Panc1 (cell line): ENCODE data around the gene FKBP5. TPM values are rescaled to one million over a fixed set of nuclear protein-coding genes. Genes with fewer than 3 reads are reported as not detected.

ENCODE experiments used
- ATAC-seq: fragments of 200-7000 bp; cut with Tn5 transposase; 2 replicates; pipeline ENCODE4 v1.9.1; 2020; ENCODE audit warnings: mild to moderate bottlenecking, moderate library complexity
- BruUV-seq: library from RNA; stranded (reverse); fragments of 400-500 nt; replicated peaks from 2 replicates; lab custom pipeline; 2021; lab: Mats Ljungman, UMichigan
- CTCF ChIA-PET: fragments of 300-600 bp; sonication (Branson Sonifier 250); formaldehyde crosslinking; loops from one replicate; lab custom pipeline; 2022; ENCODE audit warnings: antibody characterized with exemption; lab: Charles Lee
- POLR2A ChIA-PET: fragments of 300-600 bp; sonication (Branson Sonifier 250); formaldehyde crosslinking; loops from one replicate; lab custom pipeline; 2022; ENCODE audit warnings: antibody characterized with exemption; lab: Charles Lee
- DNase-seq: peaks from one replicate; pipeline ENCODE4 v3.0.0-alpha.2; 2010; ENCODE audit warnings: low read depth, low spot score
- H3K27ac ChIP-seq: 2 replicates; pipeline ENCODE4 v1.5.1; 2011; ENCODE audit warnings: mild to moderate bottlenecking, low read length, inconsistent platforms
- H3K27me3 ChIP-seq: fragments of 200-500 bp; sonication (Bioruptor generic); 2 replicates; pipeline ENCODE4 v1.6.0; 2014; ENCODE audit warnings: low read length, inconsistent platforms; ENCODE audit not compliant: control insufficient read depth, insufficient read depth
- H3K36me3 ChIP-seq: fragments of 200-500 bp; sonication (Bioruptor generic); 2 replicates; pipeline ENCODE4 v1.5.1; 2014; ENCODE audit warnings: inconsistent platforms, mild to moderate bottlenecking, low read length, moderate library complexity; ENCODE audit not compliant: control insufficient read depth, insufficient read depth
- H3K4me1 ChIP-seq: 2 replicates; pipeline ENCODE4 v1.5.1; 2011; ENCODE audit warnings: inconsistent platforms, mild to moderate bottlenecking, low read length, moderate library complexity; ENCODE audit not compliant: control insufficient read depth, insufficient read depth
- H3K4me3 ChIP-seq, 2 experiments: 2 replicates each; pipeline ENCODE4 v1.5.1; 2011 to 2012; ENCODE audit warnings: low read depth in 2 of 2, low read length in 2 of 2, mild to moderate bottlenecking in 2 of 2, inconsistent platforms in 1 of 2, moderate library complexity in 1 of 2
- H3K9me3 ChIP-seq: fragments of 200-500 bp; sonication (Bioruptor generic); 2 replicates; pipeline ENCODE4 v1.5.1; 2014; ENCODE audit warnings: low read depth, mild to moderate bottlenecking, inconsistent platforms, low read length, moderate library complexity; ENCODE audit not compliant: control insufficient read depth, insufficient read depth
- CTCF ChIP-seq: fragments of 450-650 bp; IDR thresholded peaks from 2 replicates; pipeline ENCODE4 v1.5.1; 2017; ENCODE audit warnings: mild to moderate bottlenecking
- POLR2AphosphoS5 ChIP-seq: IDR thresholded peaks from 2 replicates; pipeline ENCODE4 v1.6.1; 2012; ENCODE audit warnings: mild to moderate bottlenecking, low read depth, low read length, moderate library complexity
- SIN3A ChIP-seq: IDR thresholded peaks from 2 replicates; pipeline ENCODE4 v1.6.1; 2012; ENCODE audit warnings: low read depth, mild to moderate bottlenecking, low read length, moderate library complexity, borderline replicate concordance; ENCODE audit not compliant: insufficient read depth
- TCF7L2 ChIP-seq: IDR thresholded peaks from 2 replicates; pipeline ENCODE4 v1.6.1; 2011; ENCODE audit warnings: mild to moderate bottlenecking, low read depth, low read length, inconsistent platforms
- in situ Hi-C: cut with HindIII; loops from 2 replicates; pipeline ENCODE4 v1.10.0; 2016; ENCODE audit warnings: low sequenced_read_pairs, low pct_unique_long_range_greater_than_20kb
- intact Hi-C: fragments of 100-400 bp; cut with micrococcal nuclease; formaldehyde crosslinking; loops from one replicate; pipeline ENCODE4 v1.10.0; 2022; ENCODE audit not compliant: unreplicated experiment
- total RNA-seq: library from RNA; stranded (reverse); gene quantifications from one replicate; pipeline ENCODE4 v1.2.1, GENCODE V29; 2021; ENCODE audit not compliant: unreplicated experiment
- TF ChIP-seq, protein P1 (sequence below), 2 experiments: IDR thresholded peaks; 2 replicates each; pipeline ENCODE4 v1.6.1; 2011 to 2012; ENCODE audit warnings: low read depth in 2 of 2, control low read depth in 1 of 2, low read length in 1 of 2, mild to moderate bottlenecking in 1 of 2, moderate library complexity in 1 of 2; ENCODE audit not compliant: insufficient read depth in 1 of 2

The FKBP5 gene
- total RNA-seq, 1 experiment from 2014 or later = 25.2 TPM

- CTCF ChIA-PET = no interaction called here
- no peaks in the 10 kb centered on the region for H3K4me1 ChIP-seq
- POLR2A ChIA-PET = no interaction called here
- 0 out of 2 replicates have a peak, but pooled peaks cover 3% of the 10 kb centered on the region for H3K36me3 ChIP-seq
- no TSS peak for BruUV-seq
- no peaks in the 10 kb centered on the region for H3K9me3 ChIP-seq
- no peak for TF ChIP-seq SIN3A
- TF ChIP-seq TCF7L2 = no peak
- no peak for TF ChIP-seq CTCF
- TF ChIP-seq, protein P1, sequence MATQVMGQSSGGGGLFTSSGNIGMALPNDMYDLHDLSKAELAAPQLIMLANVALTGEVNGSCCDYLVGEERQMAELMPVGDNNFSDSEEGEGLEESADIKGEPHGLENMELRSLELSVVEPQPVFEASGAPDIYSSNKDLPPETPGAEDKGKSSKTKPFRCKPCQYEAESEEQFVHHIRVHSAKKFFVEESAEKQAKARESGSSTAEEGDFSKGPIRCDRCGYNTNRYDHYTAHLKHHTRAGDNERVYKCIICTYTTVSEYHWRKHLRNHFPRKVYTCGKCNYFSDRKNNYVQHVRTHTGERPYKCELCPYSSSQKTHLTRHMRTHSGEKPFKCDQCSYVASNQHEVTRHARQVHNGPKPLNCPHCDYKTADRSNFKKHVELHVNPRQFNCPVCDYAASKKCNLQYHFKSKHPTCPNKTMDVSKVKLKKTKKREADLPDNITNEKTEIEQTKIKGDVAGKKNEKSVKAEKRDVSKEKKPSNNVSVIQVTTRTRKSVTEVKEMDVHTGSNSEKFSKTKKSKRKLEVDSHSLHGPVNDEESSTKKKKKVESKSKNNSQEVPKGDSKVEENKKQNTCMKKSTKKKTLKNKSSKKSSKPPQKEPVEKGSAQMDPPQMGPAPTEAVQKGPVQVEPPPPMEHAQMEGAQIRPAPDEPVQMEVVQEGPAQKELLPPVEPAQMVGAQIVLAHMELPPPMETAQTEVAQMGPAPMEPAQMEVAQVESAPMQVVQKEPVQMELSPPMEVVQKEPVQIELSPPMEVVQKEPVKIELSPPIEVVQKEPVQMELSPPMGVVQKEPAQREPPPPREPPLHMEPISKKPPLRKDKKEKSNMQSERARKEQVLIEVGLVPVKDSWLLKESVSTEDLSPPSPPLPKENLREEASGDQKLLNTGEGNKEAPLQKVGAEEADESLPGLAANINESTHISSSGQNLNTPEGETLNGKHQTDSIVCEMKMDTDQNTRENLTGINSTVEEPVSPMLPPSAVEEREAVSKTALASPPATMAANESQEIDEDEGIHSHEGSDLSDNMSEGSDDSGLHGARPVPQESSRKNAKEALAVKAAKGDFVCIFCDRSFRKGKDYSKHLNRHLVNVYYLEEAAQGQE (IDR thresholded peaks at IDR 0.05; ENCODE audit: insufficient read depth in 1 of 2, low read depth in 2 of 2, low read length in 1 of 2) = no peak
- TF ChIP-seq POLR2AphosphoS5 = no peak
- H3K27me3 ChIP-seq = no peaks in the 10 kb centered on the region
- in situ Hi-C loops = no loop called here
- H3K4me3 ChIP-seq = no peak overlapping the region
- ATAC-seq = no peak
- intact Hi-C loops = no loop called here
- no peak overlapping the region for H3K27ac ChIP-seq
- no peak for DNase-seq
Measured at GRCh38 chr6:35635601-35636597, 52.8 kb downstream of the FKBP5 start.

- DNase-seq (no peak), ATAC-seq (no peak)
- no peaks in the 10 kb centered on the region for H3K9me3 ChIP-seq
- TF ChIP-seq, protein P1 (IDR thresholded peaks at IDR 0.05; ENCODE audit: insufficient read depth in 1 of 2, low read depth in 2 of 2, low read length in 1 of 2) = no peak
- TF ChIP-seq CTCF (no peak), TCF7L2 (no peak)
- H3K4me1 ChIP-seq = no peaks in the 10 kb centered on the region
- H3K36me3 ChIP-seq = 0 out of 2 replicates have a peak, but pooled peaks cover 3% of the 10 kb centered on the region
- in situ Hi-C loops (no loop called here), intact Hi-C loops (no loop called here)
- no peak overlapping the region for H3K4me3 ChIP-seq
- BruUV-seq = no TSS peak
- no peaks in the 10 kb centered on the region for H3K27me3 ChIP-seq
- POLR2A ChIA-PET = no interaction called here
- H3K27ac ChIP-seq = no peak overlapping the region
- CTCF ChIA-PET = no interaction called here
Measured at GRCh38 chr6:35634316-35634715, 54.4 kb downstream of the FKBP5 start.
